ES-I3 (cell line): ENCODE measurements around the gene TOMM40L.

Experiments
- H3K36me3 ChIP-seq: 2 replicates; pipeline ENCODE4 v1.6.1; 2013; ENCODE audit warnings: mild to moderate bottlenecking, low read length, control low read depth, moderate library complexity; ENCODE audit not compliant: insufficient read depth
- H3K4me1 ChIP-seq: 2 replicates; pipeline ENCODE4 v1.6.1; 2013; ENCODE audit warnings: mild to moderate bottlenecking, control low read depth, low read length; ENCODE audit not compliant: insufficient read depth
- H3K9ac ChIP-seq: 2 replicates; pipeline ENCODE4 v1.6.1; 2013; ENCODE audit warnings: low read depth, mild to moderate bottlenecking, low read length, moderate library complexity
- H3K9me3 ChIP-seq: 2 replicates; pipeline ENCODE4 v1.6.1; 2013; ENCODE audit warnings: mild to moderate bottlenecking, low read length, moderate library complexity; ENCODE audit not compliant: control insufficient read depth, insufficient read depth

TOMM40L gene

DNA sequence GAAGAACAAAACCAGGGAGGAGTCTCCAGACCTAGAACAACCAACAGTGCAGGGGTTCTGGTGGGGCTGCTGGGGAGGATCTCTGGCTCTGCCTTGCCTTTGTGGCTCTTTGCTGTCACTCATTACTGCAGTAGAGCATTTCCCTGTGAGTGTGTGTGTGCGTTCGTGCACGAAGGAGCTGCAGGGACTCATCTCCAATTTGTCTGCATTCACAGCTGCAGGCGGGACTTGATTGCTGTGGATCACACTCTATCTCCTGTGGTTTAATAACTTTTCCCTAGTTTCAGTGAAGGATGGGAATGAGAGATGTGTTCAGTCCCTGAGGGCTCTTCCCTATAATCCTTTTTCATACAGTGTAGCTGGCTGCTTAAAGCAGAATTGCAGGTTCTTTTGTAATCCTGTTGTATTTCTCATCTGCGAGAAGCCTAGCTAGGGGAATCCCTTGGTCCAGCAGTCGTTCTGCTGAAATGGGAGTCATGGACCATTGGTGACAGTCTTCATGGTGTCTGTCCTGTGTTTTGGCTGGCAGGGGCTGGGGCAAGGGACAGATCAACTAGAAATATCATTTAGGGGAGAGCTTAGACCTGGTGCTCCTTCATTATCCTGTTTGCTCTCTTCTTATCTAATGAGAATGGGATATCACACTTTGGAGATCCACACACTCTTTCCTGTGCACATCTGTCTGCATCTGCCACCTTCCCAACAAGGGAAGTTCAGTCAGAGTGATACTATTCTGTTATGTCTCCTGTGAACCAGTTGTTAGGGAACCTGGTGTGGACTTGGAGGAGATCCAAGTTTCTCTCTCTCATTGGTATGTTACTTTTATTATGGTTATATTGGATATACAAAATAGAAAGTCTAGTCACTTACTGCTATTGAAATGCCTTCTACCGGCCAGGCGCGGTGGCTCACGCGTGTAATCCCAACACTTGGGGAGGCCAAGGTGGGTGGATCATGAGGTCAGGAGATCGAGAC lies 35.7 kb downstream of the TOMM40L start:
- no peak overlapping the region for H3K9ac ChIP-seq

DNA sequence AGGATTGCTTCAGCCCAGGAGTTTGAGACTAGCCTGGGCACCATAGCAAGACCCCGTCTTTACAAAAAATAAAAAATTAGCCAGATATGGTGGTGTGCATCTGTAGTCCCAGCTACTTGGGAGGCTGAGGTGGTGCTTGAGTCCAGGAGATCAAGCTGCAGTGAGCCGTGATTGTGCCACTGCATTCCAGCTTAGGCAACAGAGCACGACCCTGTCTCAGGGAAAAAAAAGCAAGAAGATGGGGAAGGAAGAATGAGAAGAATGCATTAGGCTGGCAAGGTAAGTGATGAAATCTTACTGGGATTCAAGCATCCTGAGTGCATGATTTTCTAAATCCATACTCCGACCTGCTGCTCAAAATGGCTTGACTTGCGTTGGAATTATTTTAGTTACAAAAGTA lies 39.4 kb downstream of the TOMM40L start:
- Histone ChIP-seq H3K9me3 (no peaks in the 10 kb centered on the region), H3K9ac (no peak overlapping the region), H3K4me1 (peaks cover 21% of the 10 kb centered on the region), H3K36me3 (no peaks in the 10 kb centered on the region)

More for the DNA sequence above, 35.7 kb downstream of the TOMM40L start:
- Histone ChIP-seq H3K36me3 (no peaks in the 10 kb centered on the region), H3K4me1 (peaks cover 12% of the 10 kb centered on the region), H3K9me3 (0 out of 2 replicates have a peak, but pooled peaks cover 2% of the 10 kb centered on the region)

DNA sequence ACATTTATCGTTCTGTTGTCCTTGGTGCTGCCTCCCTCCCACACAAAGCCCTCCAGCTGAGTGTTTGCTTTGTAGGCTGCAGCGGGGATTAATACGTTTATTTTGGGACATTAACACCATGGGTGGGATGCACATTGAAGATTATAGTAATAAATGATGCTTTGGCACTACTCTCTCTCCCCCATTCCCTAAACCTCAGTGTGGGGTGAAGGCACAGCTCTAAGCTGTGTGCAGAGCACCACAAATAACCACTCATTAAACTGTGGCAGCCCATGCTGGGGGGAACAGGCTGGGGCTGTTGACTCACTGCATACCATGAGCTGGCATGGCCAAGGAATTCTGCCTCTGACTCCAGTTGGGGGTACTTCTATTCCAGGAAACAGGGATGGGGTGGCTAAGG lies 40.3 kb downstream of the TOMM40L start:
- Histone ChIP-seq H3K4me1 (peaks cover 19% of the 10 kb centered on the region), H3K9me3 (no peaks in the 10 kb centered on the region), H3K36me3 (no peaks in the 10 kb centered on the region), H3K9ac (no peak overlapping the region)

DNA sequence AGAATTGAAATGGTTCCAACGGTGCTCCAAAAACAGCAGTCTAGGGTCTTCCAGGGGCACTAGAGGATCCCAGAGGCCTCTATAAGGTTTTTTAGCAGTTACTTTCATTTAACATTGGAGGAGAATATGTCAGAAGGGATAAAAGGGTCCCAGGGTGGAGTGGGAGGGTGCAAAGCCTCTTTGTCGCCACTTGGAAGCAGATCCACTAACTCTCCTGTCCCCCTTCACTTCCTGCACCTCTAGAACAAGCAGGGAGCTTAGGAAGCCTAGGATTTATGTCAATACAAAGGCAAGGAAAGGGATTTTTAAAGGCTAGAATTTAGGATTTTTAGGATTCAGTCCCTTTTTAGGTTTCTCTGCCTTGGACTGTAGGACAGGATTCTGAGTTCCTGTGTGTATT lies 41.0 kb downstream of the TOMM40L start:
- no peak overlapping the region for H3K9ac ChIP-seq
- no peaks in the 10 kb centered on the region for H3K9me3 ChIP-seq
- H3K4me1 ChIP-seq: peaks cover 16% of the 10 kb centered on the region
- H3K36me3 ChIP-seq: no peaks in the 10 kb centered on the region

DNA sequence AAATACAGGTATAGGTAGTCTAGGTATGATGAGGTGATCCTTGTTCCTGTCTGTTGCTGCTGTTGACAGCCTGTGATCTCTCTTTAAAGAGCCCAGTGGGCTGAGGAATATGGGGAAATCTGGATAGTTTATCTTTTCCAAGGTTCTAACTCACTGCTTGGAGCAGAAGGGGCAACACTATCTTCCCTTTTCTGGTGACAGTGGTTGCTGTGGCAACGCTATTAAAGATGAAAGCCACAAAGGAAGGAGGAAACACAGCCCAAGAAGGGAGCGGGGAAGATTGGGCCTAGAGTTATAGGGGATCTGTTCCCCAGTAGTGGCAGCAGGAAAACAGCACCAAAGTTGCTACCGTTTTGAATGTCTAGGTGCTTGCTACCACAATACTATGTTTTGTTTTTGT lies 41.5 kb downstream of the TOMM40L start:
- Histone ChIP-seq H3K9me3 (no peaks in the 10 kb centered on the region), H3K9ac (no peak overlapping the region), H3K36me3 (no peaks in the 10 kb centered on the region), H3K4me1 (peaks cover 16% of the 10 kb centered on the region)

DNA sequence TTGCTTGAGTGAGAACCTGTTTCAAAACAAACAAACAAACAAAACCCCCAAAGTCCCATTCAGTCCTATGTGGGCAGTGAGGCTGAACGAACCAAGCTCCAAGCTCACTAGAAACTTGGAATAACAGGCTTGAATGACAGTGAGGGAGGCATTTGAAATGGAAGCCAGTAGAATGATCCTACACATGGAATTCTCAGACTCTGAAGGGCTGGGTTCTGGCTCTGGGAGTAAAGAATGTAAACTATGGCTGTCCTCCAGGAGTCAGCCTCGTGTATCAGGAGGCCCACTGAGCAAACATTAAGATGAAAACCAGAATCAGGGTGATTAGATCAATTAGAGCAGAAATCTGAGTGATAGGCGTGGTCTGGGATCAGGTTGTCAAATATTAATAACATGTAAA lies 47.5 kb downstream of the TOMM40L start:
- no peaks in the 10 kb centered on the region for H3K9me3 ChIP-seq
- no peaks in the 10 kb centered on the region for H3K36me3 ChIP-seq
- no peaks in the 10 kb centered on the region for H3K4me1 ChIP-seq
- no peak overlapping the region for H3K9ac ChIP-seq

DNA sequence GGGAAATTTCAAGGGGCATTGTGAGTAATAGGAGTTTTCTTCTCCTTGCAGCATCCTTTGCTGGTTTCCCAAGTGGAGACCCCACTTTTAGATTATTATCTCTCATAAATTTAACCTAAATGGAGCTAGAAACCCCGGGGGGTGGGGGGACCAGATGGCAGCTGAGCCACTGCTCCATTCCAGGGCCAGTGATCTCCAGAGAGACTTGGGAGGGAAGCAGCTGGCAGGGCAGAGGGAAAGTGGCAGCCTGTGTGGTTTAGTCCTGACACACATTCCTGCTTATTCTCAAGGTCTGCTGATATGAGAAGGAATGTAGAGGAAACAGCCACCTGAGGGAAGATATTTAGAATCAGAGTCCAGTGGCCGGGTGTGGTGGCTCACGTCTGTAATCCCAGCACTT lies 49.0 kb downstream of the TOMM40L start:
- Histone ChIP-seq H3K36me3 (no peaks in the 10 kb centered on the region), H3K9me3 (no peaks in the 10 kb centered on the region), H3K4me1 (no peaks in the 10 kb centered on the region), H3K9ac (no peak overlapping the region)
